Endothelial cell (in vitro differentiated cells): ENCODE results near the gene TANGO2. TPM values are rescaled to one million over a fixed set of nuclear protein-coding genes. Genes with fewer than 3 reads are reported as not detected.

ENCODE experiments used
- DNase-seq: peaks from one replicate; pipeline ENCODE4 v3.0.0; 2021; ENCODE audit warnings: low spot score
- H3K27ac Mint-ChIP-seq: one replicate; pipeline ENCODE4 v1.8.0; 2021; ENCODE audit warnings: mixed read lengths, inconsistent platforms; ENCODE audit not compliant: unreplicated experiment
- H3K27me3 Mint-ChIP-seq: one replicate; pipeline ENCODE4 v1.8.0; 2021; ENCODE audit warnings: mild to moderate bottlenecking, moderate library complexity, mixed read lengths, inconsistent platforms; ENCODE audit not compliant: unreplicated experiment
- H3K36me3 Mint-ChIP-seq: one replicate; pipeline ENCODE4 v1.8.0; 2021; ENCODE audit warnings: mild to moderate bottlenecking, low read depth, mixed read lengths, inconsistent platforms; ENCODE audit not compliant: unreplicated experiment
- H3K4me1 Mint-ChIP-seq: one replicate; pipeline ENCODE4 v1.8.0; 2021; ENCODE audit warnings: mild to moderate bottlenecking, mixed read lengths, inconsistent platforms; ENCODE audit not compliant: unreplicated experiment
- H3K4me3 Mint-ChIP-seq: one replicate; pipeline ENCODE4 v1.8.0; 2021; ENCODE audit warnings: mild to moderate bottlenecking, mixed read lengths, inconsistent platforms; ENCODE audit not compliant: unreplicated experiment
- H3K9me3 Mint-ChIP-seq: one replicate; pipeline ENCODE4 v1.8.0; 2021; ENCODE audit warnings: mixed read lengths, inconsistent platforms; ENCODE audit not compliant: unreplicated experiment
- CTCF ChIP-seq: fragments of 200-600 bp; sonication (generic); IDR thresholded peaks from one replicate; pipeline ENCODE4 v1.5.0; 2021; ENCODE audit warnings: antibody characterized with exemption; ENCODE audit not compliant: unreplicated experiment
- total RNA-seq: library from RNA; stranded (reverse); fragmentation: NEBNext Ultra II Directional; extraction: Animal tissue kit (Norgen Biotek cat#: 25700); gene quantifications from one replicate; pipeline ENCODE4 v1.2.1, GENCODE V29; 2021; ENCODE audit not compliant: unreplicated experiment

The TANGO2 gene
- total RNA-seq, 1 donor from 2014 or later, result 15.3 TPM

DNA sequence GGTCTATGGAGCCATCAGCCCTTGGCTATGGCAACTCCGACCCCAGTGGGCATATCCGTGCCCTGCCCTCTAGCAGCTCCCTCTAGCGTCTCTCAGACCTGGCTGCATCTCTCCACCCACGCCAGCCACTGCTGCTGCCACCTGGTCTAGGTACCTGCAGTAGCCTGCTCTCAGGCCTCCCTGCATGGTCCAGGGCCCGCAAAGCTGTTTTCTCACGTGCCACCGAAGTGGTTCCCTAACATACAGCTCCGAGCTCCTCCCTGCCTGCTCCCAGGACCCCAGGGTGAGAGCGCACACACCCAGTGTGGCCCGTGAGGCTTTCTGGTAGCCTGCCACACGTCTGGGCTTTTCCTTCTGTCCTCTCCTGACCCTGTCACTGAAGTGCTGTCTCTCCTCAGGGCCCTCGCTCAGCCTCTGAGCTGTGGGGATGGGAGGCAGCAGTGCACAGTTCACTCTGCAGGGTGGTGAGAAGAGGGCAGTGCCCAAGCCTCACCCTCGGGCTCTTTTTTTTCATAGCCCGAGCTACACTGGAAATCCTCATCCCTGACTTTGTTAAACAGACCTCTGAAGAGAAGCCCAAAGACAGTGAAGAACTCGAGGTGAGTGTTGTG lies 73.4 kb downstream of the TANGO2 start:
- no peaks in the 10 kb centered on the region for H3K9me3 Mint-ChIP-seq
- peaks cover 76% of the 10 kb centered on the region for H3K36me3 Mint-ChIP-seq
- no peak overlapping the region for H3K27ac Mint-ChIP-seq
- H3K4me3 Mint-ChIP-seq, result peak overlapping the region; percentile 71
- no peaks in the 10 kb centered on the region for H3K4me1 Mint-ChIP-seq
- no peak for TF ChIP-seq CTCF
- H3K27me3 Mint-ChIP-seq, result peaks cover 7% of the 10 kb centered on the region
- DNase-seq, result no peak

DNA sequence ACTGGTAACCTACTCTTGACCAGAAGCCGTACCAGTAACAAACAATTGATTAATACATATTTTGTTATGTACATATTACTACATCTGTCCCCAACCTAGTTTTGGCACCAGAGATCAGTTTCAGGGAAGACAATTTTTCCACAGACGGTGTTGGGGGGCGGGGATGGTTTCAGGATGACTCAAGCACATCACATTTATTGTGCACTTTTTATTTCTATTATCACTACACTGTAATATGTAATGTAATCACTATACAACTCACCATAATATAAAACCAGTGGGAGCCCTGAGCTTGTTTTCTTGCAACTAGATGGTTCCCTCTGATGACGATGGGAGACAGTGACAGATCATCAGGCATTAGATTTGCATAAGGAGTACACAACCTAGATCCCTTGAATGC lies 74.6 kb downstream of the TANGO2 start:
- no peak for DNase-seq
- no peaks in the 10 kb centered on the region for H3K4me1 Mint-ChIP-seq
- H3K36me3 Mint-ChIP-seq, result peaks cover 70% of the 10 kb centered on the region
- no peak for TF ChIP-seq CTCF
- no peak overlapping the region for H3K4me3 Mint-ChIP-seq
- peaks cover 5% of the 10 kb centered on the region for H3K27me3 Mint-ChIP-seq
- H3K9me3 Mint-ChIP-seq, result no peaks in the 10 kb centered on the region
- no peak overlapping the region for H3K27ac Mint-ChIP-seq

DNA sequence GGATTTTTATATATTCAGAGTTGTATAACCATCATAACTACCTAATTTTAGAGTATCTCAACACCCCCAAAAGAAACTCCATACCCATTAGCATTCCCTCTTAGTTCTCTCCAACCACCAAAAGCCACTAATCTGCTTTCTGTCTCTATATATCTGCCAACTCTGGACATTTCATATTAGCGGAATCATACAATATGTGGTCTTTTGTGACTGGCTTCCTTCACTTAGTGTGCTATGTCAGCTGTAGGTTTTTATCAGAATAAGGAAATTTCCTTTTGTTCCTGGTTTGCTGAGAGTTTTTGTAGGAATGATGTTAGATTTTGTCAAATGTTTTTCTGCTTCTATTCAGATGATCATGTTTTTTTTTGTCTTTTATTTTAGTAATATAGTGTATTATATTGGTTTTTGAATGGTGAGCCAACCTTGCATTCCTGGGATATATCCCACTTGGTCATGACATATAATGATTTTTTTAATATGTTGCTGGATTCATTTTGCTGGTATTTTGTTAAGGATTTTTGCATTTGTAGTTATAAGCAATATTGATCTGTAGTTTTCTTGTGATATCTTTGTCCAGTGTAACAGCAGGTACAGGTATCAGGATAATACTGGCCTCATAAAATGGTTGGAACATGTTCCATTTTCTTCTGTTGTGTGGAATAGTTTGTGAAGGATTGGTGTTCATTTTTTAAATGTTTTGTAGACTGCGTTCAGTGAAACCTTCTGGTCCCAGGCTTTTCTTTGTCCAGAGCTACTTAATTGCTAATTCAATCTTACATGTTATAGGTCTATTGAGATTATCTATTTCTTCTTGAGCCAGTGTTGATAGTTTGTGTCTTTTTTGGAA lies 75.9 kb downstream of the TANGO2 start:
- Mint-ChIP-seq H3K4me3 (peak overlapping the region; percentile 49), H3K27ac (no peak overlapping the region), H3K36me3 (peaks cover 60% of the 10 kb centered on the region), H3K4me1 (no peaks in the 10 kb centered on the region), H3K9me3 (no peaks in the 10 kb centered on the region), H3K27me3 (peaks cover 5% of the 10 kb centered on the region)
- no peak for TF ChIP-seq CTCF
- no peak for DNase-seq

GRCh38 chr22:20099099-20099711 lies 78.3 kb downstream of the TANGO2 start:
- Mint-ChIP-seq H3K27ac (no peak overlapping the region), H3K4me3 (no peak overlapping the region), H3K9me3 (no peaks in the 10 kb centered on the region), H3K27me3 (peaks cover 7% of the 10 kb centered on the region), H3K4me1 (no peaks in the 10 kb centered on the region), H3K36me3 (peaks cover 65% of the 10 kb centered on the region)
- TF ChIP-seq CTCF, result no peak
- no peak for DNase-seq
